Effector CD8-positive, alpha-beta T cell (primary cell): ENCODE results near the gene LAMA4.

ENCODE experiments used
- DNase-seq: peaks from one replicate; lab custom pipeline; 2025; lab: John Stamatoyannopoulos, UW

The LAMA4 gene

GRCh38 chr6:112081569-112081968, 172.8 kb downstream of the LAMA4 start:
- no peak for DNase-seq

- DNase-seq: no peak
These were observed 187.8 kb downstream of the LAMA4 start for GRCh38 chr6:112066606-112067005.

GRCh38 chr6:112065426-112065986, 188.9 kb downstream of the LAMA4 start:
- DNase-seq: no peak

- no peak for DNase-seq
These were observed 191.4 kb downstream of the LAMA4 start for GRCh38 chr6:112062966-112063365.

GRCh38 chr6:112061605-112062004, 192.8 kb downstream of the LAMA4 start:
- DNase-seq: no peak
